Measurements from ENCODE around the gene SRPK2. TPM values are rescaled to one million over a fixed set of nuclear protein-coding genes. Genes with fewer than 3 reads are reported as not detected.

SRPK2 gene
- total and polyA plus RNA-seq, 2 of the 8 experiments (the other 6 are each of a cell fraction or from before 2014, with no cell fraction given) = 10.0 to 47.1 TPM

- TF ChIP-seq CHD7 (IDR thresholded peaks at IDR 0.05; ENCODE audit: insufficient replicate concordance, low read length) (no peak), CREB1 (IDR thresholded peaks at IDR 0.05) (no peak), SIX5 (IDR thresholded peaks at IDR 0.05; ENCODE audit: low read depth, low read length) (no peak), POLR2AphosphoS5 (IDR thresholded peaks at IDR 0.05; ENCODE audit: low read depth, low read length) (no peak), CEBPB (IDR thresholded peaks at IDR 0.05; ENCODE audit: low read depth, low read length) (no peak), RFX5 (IDR thresholded peaks at IDR 0.05; ENCODE audit: borderline replicate concordance, low read depth, low read length) (no peak), RBBP5 (IDR thresholded peaks at IDR 0.05; ENCODE audit: borderline replicate concordance, low read depth, low read length) (no peak), CTBP2 (IDR thresholded peaks at IDR 0.05; ENCODE audit: borderline replicate concordance, insufficient read depth, insufficient read length, low read length) (no peak), GTF2F1 (IDR thresholded peaks at IDR 0.05; ENCODE audit: borderline replicate concordance, low read depth, low read length) (no peak), PHF8 (conservative IDR thresholded peaks at IDR 0.05; ENCODE audit: low read depth, low read length) (no peak), ATF3 (IDR thresholded peaks at IDR 0.05; ENCODE audit: insufficient read depth, low read depth, low read length) (no peak), HDAC6 (IDR thresholded peaks at IDR 0.05; ENCODE audit: low read depth, low read length) (no peak)
Observed at GRCh38 chr7:105244594-105244993, 144.1 kb downstream of the SRPK2 start (continued).
